Skeletal muscle satellite cell (primary cell): ENCODE measurements around the gene DOK4.

Experiments used
- H3K27me3 ChIP-seq: 2 replicates; pipeline ENCODE4 v1.7.0; 2013; ENCODE audit warnings: low read length; ENCODE audit not compliant: control insufficient read depth, insufficient read depth
- H3K36me3 ChIP-seq: 2 replicates; pipeline ENCODE4 v1.7.0; 2013; ENCODE audit warnings: mild to moderate bottlenecking, control low read depth, low read length; ENCODE audit not compliant: insufficient read depth
- H3K4me1 ChIP-seq: 2 replicates; pipeline ENCODE4 v1.7.0; 2013; ENCODE audit warnings: low read length; ENCODE audit not compliant: control insufficient read depth, insufficient read depth
- H3K4me2 ChIP-seq: 2 replicates; pipeline ENCODE4 v1.7.0; 2013; ENCODE audit warnings: mild to moderate bottlenecking, low read length
- H3K4me3 ChIP-seq: 2 replicates; pipeline ENCODE4 v1.7.0; 2013; ENCODE audit warnings: low read length
- H3K9ac ChIP-seq: 2 replicates; pipeline ENCODE4 v1.7.0; 2013; ENCODE audit warnings: mild to moderate bottlenecking, low read depth, low read length, moderate library complexity
- H3K9me3 ChIP-seq: replicated peaks from 2 replicates; pipeline ENCODE4 v1.7.0; 2013; ENCODE audit warnings: mild to moderate bottlenecking, control low read depth, low read length

The DOK4 gene

GRCh38 chr16:57426356-57426755, 59.9 kb downstream of the DOK4 start:
- Histone ChIP-seq H3K9me3 (no peaks in the 10 kb centered on the region), H3K9ac (no peak overlapping the region), H3K27me3 (no peaks in the 10 kb centered on the region), H3K4me3 (no peak overlapping the region), H3K4me1 (peaks cover 3% of the 10 kb centered on the region), H3K36me3 (peaks cover 37% of the 10 kb centered on the region), H3K4me2 (no peak overlapping the region)

DNA sequence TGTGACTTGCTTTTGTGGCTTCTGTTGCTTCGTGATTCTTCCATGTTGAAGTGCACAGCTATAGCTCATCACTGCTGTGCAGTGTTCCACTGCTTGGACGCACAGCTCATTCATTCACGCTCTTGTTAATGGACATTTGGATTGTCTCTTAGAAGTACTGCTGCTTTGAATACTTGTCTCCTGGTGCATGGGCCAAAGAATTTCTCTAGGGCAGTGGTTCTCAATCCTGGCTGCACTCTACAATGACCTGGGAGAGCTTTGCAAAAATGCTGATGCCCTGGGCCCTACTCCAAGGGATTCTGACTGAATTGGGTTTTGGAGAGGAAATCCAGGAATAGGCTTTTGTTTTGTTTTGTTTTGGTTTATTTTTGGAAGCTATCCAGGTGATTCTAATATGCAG, 61.7 kb downstream of the DOK4 start:
- Histone ChIP-seq H3K36me3 (peaks cover 20% of the 10 kb centered on the region), H3K4me2 (no peak overlapping the region), H3K9me3 (no peaks in the 10 kb centered on the region), H3K27me3 (no peaks in the 10 kb centered on the region), H3K9ac (no peak overlapping the region), H3K4me1 (peaks cover 3% of the 10 kb centered on the region), H3K4me3 (no peak overlapping the region)

GRCh38 chr16:57423152-57423551, 63.1 kb downstream of the DOK4 start:
- Histone ChIP-seq H3K4me3 (no peak overlapping the region), H3K9me3 (no peaks in the 10 kb centered on the region), H3K4me2 (no peak overlapping the region)

GRCh38 chr16:57422026-57422944, 64.0 kb downstream of the DOK4 start:
- Histone ChIP-seq H3K4me1 (peaks cover 5% of the 10 kb centered on the region), H3K36me3 (peaks cover 2% of the 10 kb centered on the region), H3K4me3 (no peak overlapping the region), H3K9ac (no peak overlapping the region), H3K27me3 (no peaks in the 10 kb centered on the region), H3K4me2 (no peak overlapping the region), H3K9me3 (no peaks in the 10 kb centered on the region)

More at GRCh38 chr16:57423152-57423551, 63.1 kb downstream of the DOK4 start:
- peaks cover 10% of the 10 kb centered on the region for H3K36me3 ChIP-seq
- no peak overlapping the region for H3K9ac ChIP-seq
- H3K27me3 ChIP-seq = no peaks in the 10 kb centered on the region
- peaks cover 5% of the 10 kb centered on the region for H3K4me1 ChIP-seq
